Measurements from ENCODE around the gene RALGAPB.

Gene RALGAPB

DNA sequence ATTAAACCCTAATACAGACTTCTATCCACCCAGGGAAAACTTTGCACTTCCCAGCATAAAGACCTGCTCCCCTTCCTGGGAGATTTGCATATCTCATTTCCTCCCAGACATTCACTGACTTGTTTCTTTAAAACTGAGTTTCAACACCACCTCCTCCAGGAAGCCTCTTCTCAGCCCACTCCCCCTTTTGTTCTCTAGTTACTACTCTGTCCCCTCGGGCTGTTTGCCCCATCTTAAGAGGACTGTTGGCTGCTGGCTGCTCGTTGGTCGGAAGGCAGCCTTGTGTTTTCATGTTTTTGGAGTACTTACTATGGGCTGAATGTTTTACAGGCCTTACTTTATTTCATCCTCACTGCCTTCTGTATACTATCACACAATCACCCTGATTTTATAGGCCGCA, 135.5 kb downstream of the RALGAPB start:
- TF ChIP-seq ZFX (IDR thresholded peaks at IDR 0.05; ENCODE audit: borderline replicate concordance) (no peak), CTCF (IDR thresholded peaks at IDR 0.05) (no peak)
- no peak overlapping the region for H3K27ac ChIP-seq

DNA sequence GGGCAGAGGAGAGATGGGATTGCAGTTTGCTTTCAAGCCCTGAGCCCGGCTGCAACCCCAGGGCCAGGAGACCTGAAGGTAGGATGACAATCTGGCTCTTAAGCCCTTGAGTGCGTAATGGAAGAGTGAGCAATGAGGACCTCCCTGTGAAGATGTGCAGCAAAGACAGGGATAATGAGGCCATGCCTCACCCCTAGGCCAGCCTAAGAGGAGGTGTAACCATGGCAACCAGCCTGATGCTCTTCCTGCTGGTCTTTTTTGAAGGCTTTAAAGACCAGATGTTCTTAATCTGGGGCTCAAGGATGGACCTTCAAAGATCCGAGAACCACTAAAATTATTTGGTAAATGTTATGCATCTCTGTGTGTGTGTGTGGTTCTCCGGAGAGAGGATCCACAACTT, 137.2 kb downstream of the RALGAPB start:
- no peak overlapping the region for H3K27ac ChIP-seq
- TF ChIP-seq ZFX (IDR thresholded peaks at IDR 0.05; ENCODE audit: borderline replicate concordance) (no peak), CTCF (IDR thresholded peaks at IDR 0.05) (no peak)

DNA sequence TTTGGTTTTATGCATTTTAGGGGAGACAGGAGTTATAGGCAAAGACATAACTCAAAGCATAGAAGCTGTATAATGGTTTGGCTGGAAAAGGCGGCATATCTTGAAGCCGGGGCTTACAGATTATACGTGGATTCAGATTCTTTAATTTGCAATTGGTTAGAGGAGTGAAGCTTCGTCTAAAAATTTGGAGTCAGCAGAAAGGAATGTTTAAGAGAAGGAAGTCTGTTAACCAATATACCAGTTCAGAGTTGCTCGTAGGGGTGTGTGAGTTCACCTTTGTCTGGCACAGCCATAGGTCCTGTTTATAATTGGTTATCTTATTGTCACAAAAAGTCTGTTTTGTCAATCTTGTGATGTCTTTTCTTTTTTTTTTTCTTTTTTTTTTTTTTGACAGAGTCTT, 137.9 kb downstream of the RALGAPB start:
- TF ChIP-seq ZFX (IDR thresholded peaks at IDR 0.05; ENCODE audit: borderline replicate concordance) (no peak), CTCF (IDR thresholded peaks at IDR 0.05) (no peak)

GRCh38 chr20:38612751-38613515, 140.3 kb downstream of the RALGAPB start:
- TF ChIP-seq ZFX (IDR thresholded peaks at IDR 0.05; ENCODE audit: borderline replicate concordance) (no peak), CTCF (IDR thresholded peaks at IDR 0.05) (no peak)
- H3K27ac ChIP-seq, result no peak overlapping the region

More for the DNA sequence above, 137.9 kb downstream of the RALGAPB start:
- H3K27ac ChIP-seq, result no peak overlapping the region

- TF ChIP-seq ZFX (IDR thresholded peaks at IDR 0.05; ENCODE audit: borderline replicate concordance), result no peak
- TF ChIP-seq CTCF (IDR thresholded peaks at IDR 0.05), result no peak
- no peak overlapping the region for H3K27ac ChIP-seq
These were observed 142.6 kb downstream of the RALGAPB start for GRCh38 chr20:38615283-38615682.

DNA sequence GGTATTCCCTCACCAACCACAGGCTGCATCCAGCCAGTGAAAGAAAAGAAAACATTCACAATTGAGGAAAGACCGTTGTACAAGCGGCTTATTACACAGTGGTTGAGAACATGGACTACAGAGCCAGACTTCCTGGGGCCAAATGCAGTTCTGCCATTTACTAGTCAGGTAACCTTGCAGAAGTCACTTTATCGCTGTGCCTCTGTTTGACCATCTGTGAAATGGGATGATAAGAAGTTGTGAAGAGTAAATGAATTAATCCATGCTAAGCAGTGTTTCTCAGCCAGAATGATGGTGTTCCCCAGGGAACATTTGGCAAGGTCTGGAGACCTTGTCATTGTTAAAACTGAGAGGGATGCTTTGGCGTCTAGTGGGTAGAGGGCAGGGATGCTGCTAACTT, 143.8 kb downstream of the RALGAPB start:
- no peak overlapping the region for H3K27ac ChIP-seq
- TF ChIP-seq CTCF (IDR thresholded peaks at IDR 0.05) (no peak), ZFX (IDR thresholded peaks at IDR 0.05; ENCODE audit: borderline replicate concordance) (no peak)

GRCh38 chr20:38617011-38617829, 144.6 kb downstream of the RALGAPB start:
- TF ChIP-seq CTCF (IDR thresholded peaks at IDR 0.05) (no peak), ZFX (IDR thresholded peaks at IDR 0.05; ENCODE audit: borderline replicate concordance) (no peak)

More at GRCh38 chr20:38617011-38617829, 144.6 kb downstream of the RALGAPB start:
- no peak overlapping the region for H3K27ac ChIP-seq

Data from 22Rv1 (cell line).